SK-MEL-5 (cell line): ENCODE data around the gene ACHE. TPM values are rescaled to one million over a fixed set of nuclear protein-coding genes. Genes with fewer than 3 reads are reported as not detected.

Experiments used
- DNase-seq: peaks from one replicate; pipeline ENCODE4 v3.0.0-alpha.2; 2016; ENCODE audit warnings: low read depth, low spot score
- in situ Hi-C: cut with HindIII; loops from 2 replicates; pipeline ENCODE4 v1.10.0; 2016; ENCODE audit warnings: low sequenced_read_pairs, high pct_unique_total_duplicates, low pct_unique_long_range_greater_than_20kb
- small RNA-seq, 2 experiments: library from RNA; depleted of rRNA; stranded (forward); fragments of <200 nt; gene quantifications; one replicate each; pipeline ENCODE3, GENCODE V24; 2014
- total RNA-seq: library from RNA; depleted of rRNA; stranded (reverse); fragments of >200 nt; shearing (Covaris generic); gene quantifications from 2 replicates; pipeline ENCODE4 v1.2.3, GENCODE V29; 2014; rRNA removed

ACHE gene
- total RNA-seq, 1 experiment from 2014 or later = 1.8 TPM

DNA sequence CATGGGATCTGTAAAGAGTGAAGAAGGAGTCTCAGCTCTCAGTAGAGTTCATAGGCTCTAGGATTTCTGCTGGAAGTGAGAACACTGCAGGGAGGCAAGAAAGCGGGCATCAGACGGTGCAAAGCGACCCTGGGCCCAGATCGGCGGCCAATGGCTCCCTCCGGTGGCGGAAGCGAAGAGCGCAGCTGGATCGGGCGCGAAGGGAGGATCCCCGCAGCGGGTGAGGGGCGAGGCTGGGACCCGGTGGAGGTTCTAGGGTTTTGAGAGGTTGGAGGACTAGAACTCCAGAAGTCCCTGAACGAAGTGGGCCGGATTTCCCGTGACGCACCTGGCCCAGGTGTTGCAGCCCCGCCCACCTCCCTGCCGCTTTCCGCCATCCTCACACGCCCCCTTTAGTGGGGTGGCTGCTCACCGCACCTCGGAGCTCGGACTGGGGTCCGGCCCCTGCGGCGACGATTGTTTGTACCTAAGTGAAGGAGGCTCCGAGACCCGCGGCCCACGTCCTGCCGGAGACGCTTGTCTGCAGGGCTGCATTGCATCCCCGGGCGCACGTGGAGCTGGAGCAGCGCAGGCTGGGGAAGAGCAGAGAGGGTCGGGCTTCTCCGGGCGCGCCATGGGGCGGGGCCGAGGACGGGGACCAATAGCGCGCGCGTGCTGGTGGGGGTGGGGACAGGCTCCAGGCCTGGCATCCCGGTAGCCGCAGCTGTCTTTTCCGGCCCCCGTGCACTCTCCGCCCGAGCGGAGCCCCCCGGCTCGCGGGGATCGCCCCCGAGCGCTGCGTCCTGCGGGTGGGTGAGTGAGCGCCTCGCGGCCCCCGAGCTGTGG lies 43.4 kb downstream of the ACHE start, which contains the start of gene SLC12A9:
TSS of gene SLC12A9 (plus strand) at position 666 of the 825 bp plus-strand sequence. CDS start 1,485 bp downstream, outside the sequence.
- in situ Hi-C loops = no loop called here
- DNase-seq = peak; percentile 93

DNA sequence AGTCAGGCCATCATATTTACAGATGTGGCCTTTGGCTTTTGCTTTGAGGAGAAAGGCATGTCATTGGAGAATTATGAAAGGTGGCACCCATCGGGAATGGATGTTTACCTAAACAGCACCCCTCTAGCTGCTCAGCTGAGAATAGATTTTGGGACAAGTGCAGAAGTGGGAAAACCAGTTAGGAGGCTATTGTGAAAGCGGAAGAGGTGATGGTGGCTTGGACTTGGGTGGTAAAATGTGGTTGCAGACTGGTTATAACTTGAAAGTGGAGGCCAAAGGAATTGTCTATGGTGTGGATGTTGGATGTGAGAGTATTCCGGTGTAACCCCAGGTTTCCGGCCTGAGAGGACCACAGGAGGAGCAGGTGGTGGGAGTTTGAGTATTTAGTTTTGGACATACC lies 48.3 kb downstream of the ACHE start:
- no peak for DNase-seq
- in situ Hi-C loops = no loop called here

DNA sequence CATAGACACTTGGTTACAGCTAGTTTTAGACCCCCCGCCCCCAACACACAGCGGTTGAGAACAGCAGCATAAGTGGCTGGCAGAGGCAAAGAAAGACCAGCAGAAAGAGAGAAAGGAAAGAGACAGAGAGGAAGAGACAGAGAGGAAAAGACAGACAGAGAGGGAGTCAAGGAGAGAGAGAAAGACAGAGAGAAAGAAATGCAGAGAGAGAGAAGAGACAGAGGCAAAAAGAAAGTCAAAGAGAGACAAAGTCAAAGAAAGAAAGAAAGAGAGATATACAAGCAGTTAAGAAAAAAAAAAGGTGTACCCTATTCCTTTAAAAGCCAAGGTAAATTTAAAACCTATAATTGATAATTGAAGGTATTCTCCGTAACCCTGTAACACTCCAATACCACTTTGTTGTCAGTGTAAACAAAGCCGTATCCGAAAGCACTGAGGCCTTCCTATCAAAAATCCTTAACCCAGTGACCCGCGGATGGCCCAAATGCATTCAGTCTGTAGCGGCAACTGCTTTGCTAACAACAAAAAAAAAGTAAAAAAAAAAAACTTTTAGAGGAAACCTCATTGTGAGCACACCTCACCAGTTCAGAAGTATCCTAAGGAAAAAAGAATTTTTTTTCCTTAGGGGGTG lies 55.1 kb downstream of the ACHE start:
- in situ Hi-C loops = no loop called here
- no peak for DNase-seq

Small RNA genes within 50 kb of the gene (small RNA-seq; reads per million reads assigned to genes)
- gene RN7SL549P (0 reads per million in 2 experiments), gene RPS29P15 (0 reads per million in 2 experiments)

Other genes with a start within 250 kb of the ACHE start
- not detected in 2 replicates for gene ACTL6B, start 239.4 kb downstream of the ACHE start, total RNA-seq
- gene GNB2, start 222.1 kb downstream of the ACHE start, total RNA-seq = 43.7 and 47.7 TPM in 2 replicates
- 21.8 and 22.1 TPM in 2 replicates for gene GIGYF1, start 201.6 kb downstream of the ACHE start, total RNA-seq
- gene POP7, start 189.8 kb downstream of the ACHE start, total RNA-seq = 79.2 and 94.4 TPM in 2 replicates
- gene EPO, start 175.4 kb downstream of the ACHE start, total RNA-seq = 0.29 TPM in 1 of 2 replicates, not detected in the other
- not detected in 2 replicates for gene ZAN, start 162.3 kb downstream of the ACHE start, total RNA-seq
- gene EPHB4, start 68.4 kb downstream of the ACHE start, total RNA-seq = 37.3 and 45.2 TPM in 2 replicates
- gene SLC12A9, start 43.2 kb downstream of the ACHE start, total RNA-seq = 13.1 and 16.6 TPM in 2 replicates
- 107 and 109 TPM in 2 replicates for gene TRIP6, start 28.5 kb downstream of the ACHE start, total RNA-seq
- gene SRRT, start 20.8 kb downstream of the ACHE start, total RNA-seq = 42.2 and 49.8 TPM in 2 replicates
- gene UFSP1, start 6.2 kb downstream of the ACHE start, total RNA-seq = 14.2 and 14.5 TPM in 2 replicates
- not detected in 2 replicates for gene MUC3A, start 53.6 kb upstream of the ACHE start, total RNA-seq
- not detected in 2 replicates for gene MUC12, start 73.7 kb upstream of the ACHE start, total RNA-seq
- not detected in 2 replicates for gene MUC17, start 124.2 kb upstream of the ACHE start, total RNA-seq
- gene TRIM56, start 189.6 kb upstream of the ACHE start, total RNA-seq = 6.9 and 7.5 TPM in 2 replicates
- 0.27 TPM in 1 of 2 replicates, not detected in the other for gene SERPINE1, start 231.2 kb upstream of the ACHE start, total RNA-seq